HG02571 (cell line): ENCODE measurements around the gene RAB5IF.
"Not testable (repeated sequence)": the region's sequence is repeated elsewhere in the genome, so short reads cannot be mapped to it uniquely, and the experiment has no call there.

Experiments used
- ATAC-seq: cut with Tn5 transposase; IDR thresholded peaks from one replicate; pipeline ENCODE4 v1.9.1; 2021; ENCODE audit warnings: mild to moderate bottlenecking, moderate library complexity; ENCODE audit not compliant: unreplicated experiment

The RAB5IF gene, protein sequence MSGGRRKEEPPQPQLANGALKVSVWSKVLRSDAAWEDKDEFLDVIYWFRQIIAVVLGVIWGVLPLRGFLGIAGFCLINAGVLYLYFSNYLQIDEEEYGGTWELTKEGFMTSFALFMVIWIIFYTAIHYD

DNA sequence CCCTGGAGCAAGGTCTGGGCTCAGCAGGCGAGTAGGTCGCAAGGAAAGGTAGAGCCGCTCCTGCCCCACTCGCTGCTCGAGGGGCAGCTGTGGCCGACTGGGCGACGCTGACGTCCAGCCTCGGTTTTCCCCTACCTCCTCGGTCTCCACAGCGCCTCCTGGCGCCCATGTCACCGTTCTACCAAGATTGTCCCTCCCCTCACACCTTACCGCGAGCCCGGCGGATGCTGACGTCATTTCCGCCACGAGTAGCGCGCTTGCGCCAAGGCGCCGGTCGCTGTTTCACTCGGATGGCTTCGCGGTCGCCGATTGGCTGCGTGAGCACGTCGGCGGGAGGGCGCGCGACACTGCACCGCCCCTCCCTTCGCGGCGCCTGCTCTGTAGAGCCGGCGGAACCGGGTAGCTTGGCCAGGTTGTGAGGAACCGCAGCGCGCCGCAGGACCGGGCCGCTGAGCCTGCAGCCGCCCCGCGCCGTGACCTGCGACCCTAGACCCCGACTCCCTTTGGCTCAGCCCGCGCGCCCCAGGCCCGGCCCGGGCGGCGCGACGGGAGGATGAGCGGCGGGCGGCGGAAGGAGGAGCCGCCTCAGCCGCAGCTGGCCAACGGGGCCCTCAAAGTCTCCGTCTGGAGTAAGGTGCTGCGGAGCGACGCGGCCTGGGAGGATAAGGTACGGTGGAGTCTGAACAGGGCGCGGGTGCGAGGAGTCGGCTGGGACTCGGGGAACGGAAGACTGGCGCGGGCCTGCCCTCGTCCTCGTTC lies at the start of gene RAB5IF:
Gene RAB5IF, plus strand, starts transcription at position 381 of the 759 bp plus-strand sequence. Its CDS starts 173 bp downstream, at position 554.
- ATAC-seq = peak; percentile 87

DNA sequence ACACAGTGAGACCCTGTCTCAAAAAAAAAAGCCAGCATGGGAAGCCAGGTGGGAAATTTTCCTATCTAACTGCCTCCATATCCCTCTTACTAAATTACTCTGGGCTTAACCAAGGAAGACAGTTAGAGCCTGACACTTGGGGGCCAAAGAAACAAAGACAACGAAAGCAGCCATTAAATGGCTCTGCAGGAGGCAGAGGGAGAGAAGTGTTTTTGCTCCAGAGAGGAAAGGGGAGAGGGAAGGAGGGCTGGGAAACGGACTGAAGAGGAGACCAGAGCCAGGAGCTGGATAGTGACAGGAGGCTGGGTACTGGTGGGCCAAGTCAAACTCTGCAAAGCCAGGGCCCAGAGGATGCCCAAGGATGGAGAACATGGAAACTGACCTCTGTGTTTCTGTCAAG lies 42.9 kb upstream of the RAB5IF start:
- no peak for ATAC-seq

DNA sequence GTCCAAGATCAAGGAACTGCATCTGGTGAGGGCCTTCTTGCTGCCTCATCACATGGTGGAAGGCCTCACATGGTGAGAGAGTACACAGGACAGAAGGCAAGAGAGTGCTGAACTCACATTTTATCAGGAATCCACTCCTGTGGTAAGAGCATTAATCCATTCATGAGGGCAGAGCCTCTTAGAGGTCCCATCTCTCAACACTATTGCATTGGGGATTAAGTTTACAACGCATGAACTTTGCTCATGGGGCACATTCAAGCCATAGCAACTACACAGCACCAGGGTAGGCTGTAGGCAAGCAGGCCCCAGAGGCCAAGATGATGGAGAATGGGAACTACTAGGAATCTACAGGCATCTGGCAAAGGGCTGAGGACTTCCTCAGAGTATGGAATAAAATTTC lies 42.2 kb upstream of the RAB5IF start:
- no peak for ATAC-seq

DNA sequence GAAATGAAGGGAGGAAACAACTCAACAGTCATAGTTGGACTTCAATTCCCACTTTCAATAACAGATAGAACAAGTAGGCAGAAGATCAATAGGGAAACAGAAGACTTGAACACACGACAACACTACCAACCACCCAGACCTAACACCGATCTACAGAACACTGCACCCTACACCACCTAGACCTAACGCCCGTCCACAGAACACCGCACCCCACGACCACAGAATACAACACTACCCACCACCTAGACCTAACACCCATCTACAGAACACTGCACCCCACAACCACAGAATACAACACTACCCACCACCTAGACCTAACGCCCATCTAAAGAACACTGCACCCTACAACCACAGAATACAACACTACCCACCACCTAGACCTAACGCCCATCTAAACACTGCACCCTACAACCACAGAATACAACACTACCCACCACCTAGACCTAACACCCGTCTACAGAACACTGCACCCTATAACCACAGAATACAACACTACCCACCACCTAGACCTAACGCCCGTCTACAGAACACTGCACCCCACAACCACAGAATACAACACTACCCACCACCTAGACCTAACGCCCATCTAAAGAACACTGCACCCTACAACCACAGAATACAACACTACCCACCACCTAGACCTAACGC lies 41.4 kb upstream of the RAB5IF start:
- ATAC-seq = not testable (repeated sequence)

DNA sequence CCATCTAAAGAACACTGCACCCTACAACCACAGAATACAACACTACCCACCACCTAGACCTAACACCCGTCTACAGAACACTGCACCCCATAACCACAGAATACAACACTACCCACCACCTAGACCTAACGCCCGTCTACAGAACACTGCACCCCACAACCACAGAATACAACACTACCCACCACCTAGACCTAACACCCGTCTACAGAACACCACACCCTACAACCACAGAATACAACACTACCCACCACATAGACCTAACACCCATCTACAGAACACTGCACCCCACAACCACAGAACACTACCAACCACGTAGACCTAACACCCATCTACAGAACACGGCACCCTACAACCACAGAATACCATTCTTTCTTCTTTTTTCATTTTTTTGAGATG lies 40.9 kb upstream of the RAB5IF start:
- ATAC-seq = not testable (repeated sequence)

DNA sequence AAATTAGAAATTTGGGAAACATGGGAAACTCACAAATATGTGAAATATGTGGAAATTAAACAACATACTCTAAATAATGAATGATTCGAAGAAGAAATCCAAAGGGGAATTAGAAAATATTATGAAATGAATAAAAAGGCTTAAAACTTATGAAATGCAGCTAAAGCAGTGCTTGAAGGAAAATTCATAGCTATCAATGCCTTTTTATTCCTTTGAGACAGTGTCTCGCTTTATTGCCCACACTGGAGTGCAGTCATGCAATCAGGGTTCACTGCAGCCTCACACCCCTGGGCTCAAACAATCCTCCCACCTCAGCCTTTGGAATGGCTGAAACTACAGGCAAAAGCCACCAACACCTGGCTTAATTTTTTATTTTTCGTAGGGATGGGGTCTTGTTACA lies 40.1 kb upstream of the RAB5IF start:
- ATAC-seq = no peak

DNA sequence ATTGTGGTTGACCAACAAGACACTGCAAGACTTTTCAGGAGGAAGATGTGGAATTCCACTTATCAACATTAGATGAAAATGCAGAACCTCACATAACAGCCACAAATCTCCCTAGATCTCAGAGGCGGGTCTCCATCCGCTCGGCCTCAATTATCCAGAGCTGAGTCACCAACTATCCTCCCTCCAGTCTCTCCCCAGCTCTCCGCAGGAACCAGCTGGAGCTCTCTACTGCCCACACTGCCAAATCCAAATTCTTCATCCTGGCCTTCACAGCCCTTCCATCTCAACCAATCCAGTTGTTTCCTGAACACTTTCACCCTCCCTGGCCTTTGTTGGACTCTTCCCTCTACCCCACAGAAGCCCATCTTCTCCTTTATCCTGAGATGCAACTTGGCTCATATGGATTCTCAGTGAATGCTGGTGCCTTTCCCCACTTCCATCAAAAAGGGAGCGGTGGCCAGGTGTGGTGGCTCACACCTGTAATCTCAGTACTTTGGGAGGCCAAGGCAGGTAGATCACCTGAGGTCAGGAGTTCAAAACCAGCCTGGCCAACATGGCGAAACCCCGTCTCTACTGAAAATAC lies 35.6 kb upstream of the RAB5IF start:
- no peak for ATAC-seq

DNA sequence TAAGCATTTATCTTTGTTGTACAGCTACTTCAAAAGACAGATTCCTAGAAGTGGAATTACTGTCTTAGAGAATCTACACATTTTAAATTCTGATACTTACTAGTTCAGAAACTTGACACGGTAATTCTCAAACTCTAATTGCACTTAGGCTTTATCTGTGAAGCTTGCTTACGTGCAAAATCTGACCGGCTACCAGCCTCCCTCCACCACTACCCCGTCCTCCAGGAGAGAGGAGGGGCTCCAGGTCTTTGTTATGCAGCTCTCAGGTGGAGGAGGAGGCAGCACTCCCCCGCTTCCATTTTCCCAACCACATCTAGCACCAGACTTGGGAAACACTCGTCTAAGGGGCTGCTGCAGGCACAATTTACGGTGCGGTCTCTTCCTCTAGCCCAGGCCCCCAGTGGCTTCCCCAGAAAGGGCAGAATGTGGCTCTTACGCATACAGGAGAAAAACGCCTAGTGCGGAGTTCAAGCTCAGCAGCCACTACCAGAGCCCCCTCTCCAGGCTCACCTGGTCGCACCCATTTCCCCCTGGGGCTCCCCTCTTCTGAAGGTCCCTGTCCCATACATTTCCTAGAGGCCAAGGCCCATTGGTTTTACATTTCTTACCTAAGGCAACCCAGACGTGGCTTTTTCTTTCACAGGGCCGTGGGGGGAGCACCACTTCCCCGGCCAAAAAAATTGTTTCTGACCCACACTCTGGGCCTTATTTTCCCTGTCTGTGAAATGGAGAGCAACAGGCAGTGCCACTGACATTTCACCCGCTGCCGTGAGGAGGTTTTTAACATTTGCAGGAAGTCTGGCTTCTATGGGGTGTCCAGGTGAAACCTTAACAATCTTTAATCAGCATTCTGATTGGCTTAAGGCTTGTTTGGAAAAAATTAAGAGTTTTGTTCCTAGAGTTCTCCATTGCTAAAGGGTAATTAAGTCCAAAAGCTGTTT lies 33.7 kb upstream of the RAB5IF start:
- ATAC-seq = no peak

DNA sequence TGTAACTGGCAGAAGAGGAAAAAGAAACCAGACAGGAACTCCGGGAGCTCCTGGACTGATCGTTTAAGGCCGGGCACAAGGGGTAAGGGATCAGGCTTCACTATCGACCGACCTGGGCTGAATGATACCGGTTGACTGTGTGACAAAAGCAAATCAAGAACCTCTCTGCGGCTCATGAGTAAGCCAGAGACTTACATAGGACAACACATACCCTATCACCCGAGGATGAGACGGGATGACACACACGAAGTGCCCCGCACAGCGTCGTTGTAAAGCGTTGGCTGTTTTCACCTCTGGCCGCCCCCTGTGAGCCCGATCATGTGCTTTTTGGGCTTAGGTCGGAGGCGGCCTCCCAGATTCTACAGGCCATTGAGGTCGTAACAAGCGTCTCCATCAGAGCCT lies 32.9 kb upstream of the RAB5IF start:
- peak; percentile 15 for ATAC-seq

DNA sequence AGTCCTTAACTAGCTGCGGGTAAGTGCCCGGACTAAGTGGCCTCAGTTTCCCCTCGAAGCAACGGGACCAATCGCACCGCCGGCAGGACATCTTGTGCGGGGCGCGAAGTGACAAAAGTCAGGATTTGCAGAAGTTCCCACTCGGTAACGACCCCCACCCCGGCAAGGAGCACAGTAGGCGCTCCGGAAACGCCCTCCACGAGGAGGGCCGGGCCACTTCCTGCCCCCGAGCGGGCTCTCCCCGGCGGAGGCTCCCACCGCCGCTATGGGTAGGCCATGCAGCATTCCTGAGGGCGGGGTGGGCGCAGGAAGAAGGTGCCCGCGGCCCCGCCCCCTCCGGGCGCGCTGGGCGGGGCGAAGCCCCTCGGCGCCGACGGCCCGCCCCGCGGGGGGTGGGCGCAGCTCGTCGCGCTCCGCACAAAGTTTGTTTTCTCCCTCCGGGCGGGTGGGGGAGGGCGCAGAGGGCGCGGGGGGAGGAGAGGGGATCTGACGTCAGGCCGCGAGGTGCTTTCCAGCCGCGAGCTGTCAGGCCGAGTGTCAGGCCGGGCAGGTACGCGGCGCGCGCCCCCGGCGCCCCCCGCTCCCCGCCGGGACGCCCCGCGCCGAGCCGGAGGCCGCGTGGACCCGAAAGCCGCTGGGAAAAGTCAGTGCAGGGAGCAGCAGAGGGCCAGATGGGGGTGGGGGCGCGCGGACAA lies 32.3 kb upstream of the RAB5IF start, which contains the start of gene TGIF2:
Gene TGIF2, plus strand, starts transcription at position 495 of the 695 bp plus-strand sequence. CDS start 5,178 bp downstream, outside the sequence.
- ATAC-seq = peak; percentile 51

DNA sequence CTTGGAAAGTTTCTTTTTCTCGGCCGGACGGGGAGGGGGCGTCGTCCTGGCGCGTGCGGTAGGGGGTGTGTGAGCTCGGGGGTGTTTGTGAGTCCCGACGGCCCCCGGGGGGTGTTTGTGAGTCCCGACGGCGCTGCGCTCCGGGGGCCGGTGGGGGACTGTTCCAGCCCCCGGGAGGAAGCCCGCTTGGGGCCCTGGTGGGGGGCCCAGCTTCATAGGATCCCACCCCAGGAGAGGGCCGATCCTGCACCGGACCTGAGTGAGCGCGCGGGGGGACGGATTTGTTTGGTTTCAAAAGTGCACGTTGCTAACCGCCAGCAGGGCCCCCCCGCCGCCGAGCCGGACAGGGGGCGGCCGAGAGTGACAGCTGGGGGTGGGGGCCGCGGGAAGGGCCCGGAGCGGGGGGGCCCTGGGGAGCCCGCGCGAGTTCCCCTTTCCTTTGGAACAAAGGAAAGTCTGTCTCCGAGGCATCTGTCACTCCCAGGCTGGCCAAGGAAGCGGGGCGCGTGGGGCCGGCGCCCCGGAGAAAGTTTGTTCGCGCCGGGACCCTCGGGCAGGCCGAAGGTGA lies 31.7 kb upstream of the RAB5IF start:
- ATAC-seq = no peak

DNA sequence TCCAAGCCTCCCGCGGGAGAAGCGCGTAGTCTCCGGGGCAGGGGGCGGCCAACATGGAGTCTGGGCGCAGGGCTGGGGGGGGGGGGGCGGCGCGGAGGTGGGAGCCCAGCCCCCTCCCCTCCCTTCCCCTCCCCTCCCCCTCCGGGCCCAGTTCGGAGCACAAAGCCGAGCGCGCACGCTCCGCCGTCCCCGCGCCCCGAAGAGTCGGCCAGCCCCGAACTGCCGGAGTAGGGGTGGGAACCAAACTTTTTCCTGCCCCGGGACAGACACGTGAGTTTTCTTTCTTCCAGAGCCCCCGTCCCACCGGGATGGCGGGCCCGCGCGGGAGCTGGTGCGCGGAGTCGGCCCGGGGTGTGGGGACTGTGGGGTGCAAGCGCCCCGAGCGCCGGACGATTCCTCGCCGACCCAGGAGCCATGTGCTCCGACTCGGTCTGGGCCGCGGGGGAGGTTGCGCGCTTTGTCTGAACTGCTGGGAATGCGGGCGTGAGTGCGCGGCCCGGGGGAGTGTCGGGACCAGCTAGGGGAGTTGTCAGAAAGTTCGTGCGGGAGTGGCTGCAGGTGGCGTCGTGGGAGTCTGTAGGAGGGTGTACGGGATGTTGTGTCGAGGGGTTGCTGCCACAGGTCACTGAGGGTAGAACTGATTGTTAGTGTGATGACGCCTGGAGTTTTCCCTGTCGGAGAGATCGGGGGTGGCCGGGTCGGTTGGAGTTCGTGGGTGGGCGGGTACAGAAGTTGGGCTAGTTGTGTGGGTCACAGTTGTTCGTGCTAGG lies 31.0 kb upstream of the RAB5IF start:
- ATAC-seq = no peak

DNA sequence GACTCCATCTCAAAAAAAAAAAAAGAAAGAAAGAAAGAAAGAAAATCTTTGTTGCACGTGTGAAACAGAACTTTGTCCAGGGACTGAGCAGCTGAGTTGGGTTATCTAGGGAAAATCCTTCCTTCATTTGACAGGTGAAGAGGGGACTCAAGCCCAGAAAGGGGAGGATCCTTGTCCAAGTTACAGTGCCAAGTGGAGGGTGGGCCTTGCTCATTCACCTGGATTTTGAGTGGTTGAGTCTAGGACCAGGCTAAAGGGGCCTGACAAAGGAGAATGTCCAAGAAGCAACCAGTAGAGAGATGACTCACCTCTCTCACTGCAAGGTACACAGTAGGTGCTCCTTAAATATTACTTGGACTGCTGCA lies 29.5 kb upstream of the RAB5IF start:
- ATAC-seq = no peak

DNA sequence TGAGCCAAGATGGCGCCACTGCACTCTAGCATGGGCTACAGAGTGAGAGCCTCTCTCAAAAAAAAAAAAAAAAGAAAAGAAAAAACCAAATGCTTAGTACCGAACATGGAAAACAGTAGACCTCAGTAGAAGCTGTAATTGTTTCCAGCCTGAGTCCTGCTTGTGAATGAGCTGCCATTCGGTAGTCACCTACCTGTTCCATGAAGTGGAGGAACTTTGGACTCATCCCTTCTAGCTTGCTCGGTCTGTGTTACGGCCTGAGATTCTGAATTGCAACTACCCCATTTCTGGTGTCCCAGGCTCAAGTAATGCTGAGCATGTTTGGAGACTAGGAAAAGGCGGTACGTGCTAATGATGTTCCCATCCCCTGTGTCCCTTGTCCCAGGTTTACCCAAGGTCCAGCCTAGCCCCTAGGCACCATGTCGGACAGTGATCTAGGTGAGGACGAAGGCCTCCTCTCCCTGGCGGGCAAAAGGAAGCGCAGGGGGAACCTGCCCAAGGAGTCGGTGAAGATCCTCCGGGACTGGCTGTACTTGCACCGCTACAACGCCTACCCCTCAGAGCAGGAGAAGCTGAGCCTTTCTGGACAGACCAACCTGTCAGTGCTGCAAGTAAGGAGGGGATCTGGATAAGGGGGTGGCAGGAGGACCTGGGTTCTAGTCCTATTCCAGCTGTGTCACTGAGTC lies 27.1 kb upstream of the RAB5IF start:
- no peak for ATAC-seq

DNA sequence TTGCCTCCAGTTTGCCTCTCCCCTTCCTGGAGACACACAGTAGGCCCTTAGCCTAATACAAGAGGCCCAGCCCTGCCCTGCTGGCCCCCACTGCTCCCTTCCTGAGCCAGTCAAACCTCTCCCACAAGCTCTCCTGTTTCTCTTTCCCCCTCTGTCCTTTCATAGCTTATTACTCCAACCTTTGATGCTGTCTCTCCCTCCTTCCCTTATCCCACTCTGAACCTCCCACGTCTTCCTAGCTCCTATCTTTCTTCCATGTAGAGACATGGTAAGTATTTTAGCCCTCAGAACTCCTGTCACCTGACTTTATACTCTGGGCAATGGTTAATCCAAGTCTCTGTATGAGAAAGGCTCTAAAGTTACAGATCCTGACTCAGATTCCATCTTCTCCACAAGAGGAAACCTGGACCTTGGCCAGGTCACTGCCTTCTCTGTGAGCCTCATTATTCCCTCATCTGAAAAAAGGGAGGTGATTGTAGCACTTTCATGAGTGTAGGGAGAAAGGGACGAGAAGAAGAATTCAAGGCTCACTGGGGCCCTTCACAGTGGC lies 25.5 kb upstream of the RAB5IF start:
- ATAC-seq = no peak

DNA sequence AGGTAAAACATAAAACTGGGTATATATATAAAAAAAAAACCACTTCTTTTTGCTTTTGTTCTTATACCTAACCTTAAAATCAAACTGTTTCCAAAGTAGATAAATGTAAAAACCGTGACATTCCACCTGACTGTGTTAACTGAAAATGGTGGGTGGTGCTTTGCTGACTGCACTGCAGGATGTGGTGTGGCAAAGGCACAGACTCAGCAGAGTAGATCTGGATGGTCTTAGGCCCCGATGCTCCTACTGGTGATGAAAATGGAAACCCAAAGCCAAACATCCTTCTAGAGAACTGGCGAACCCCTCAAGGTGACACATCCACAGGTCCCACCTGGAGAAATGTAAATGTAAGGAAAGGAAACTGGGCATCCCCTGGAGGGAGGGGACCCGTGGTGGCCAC lies 23.3 kb upstream of the RAB5IF start:
- no peak for ATAC-seq

DNA sequence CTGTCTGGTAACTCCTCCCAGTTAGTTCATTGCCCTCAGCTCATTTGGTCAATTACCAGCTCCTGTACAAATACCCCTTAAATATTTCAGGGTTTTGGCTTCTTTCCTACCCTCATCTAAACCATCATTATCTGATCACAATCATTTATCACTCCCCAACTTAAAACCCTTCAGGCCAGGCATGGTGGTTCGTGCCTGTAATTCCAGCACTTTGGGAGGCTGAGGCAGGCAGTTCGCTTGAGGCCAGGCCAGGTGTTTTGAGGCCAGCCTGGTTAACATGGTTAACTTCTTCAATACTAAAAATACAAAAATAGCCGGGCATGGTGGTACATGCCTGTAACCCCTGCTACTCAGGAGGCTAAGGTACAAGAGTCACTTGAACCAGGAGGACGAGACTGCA lies 22.8 kb upstream of the RAB5IF start:
- no peak for ATAC-seq

DNA sequence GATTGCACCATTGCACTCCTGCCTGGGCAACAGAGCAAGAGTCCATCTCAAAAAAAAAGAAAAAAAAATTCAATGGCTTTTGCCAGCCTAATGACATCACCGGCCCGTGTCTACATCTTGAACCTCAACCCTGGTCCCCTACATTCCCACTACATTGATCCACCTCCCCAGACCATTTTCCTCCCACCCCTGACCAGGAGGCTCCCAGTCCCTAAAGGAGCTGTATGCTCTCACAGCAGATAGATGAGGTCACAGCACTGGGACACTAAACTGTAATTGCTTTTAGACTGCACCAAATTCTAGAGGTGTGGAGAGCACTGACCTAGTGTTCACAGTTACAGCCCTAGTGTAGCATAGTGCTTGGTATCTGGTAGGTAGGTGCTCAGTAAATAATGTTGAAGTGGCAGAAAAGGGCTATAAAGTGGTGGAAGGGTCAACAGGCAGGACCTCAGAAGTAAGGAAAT lies 21.5 kb upstream of the RAB5IF start:
- ATAC-seq = no peak
